GM06990 (cell line): ENCODE measurements around the gene GNB1.
A peak's percentile ranks its signal among the peaks of the same experiment; 100 is the strongest.
"Not testable (repeated sequence)": the region's sequence is repeated elsewhere in the genome, so short reads cannot be mapped to it uniquely, and the experiment has no call there.

Experiments
- DNase-seq: peaks from one replicate; pipeline ENCODE4 v3.0.0-alpha.2; 2011; ENCODE audit not compliant: insufficient read length; ENCODE audit errors: extremely low read depth
- H3K27me3 ChIP-seq: replicated peaks from 2 replicates; pipeline ENCODE4 v1.6.0; 2011; ENCODE audit warnings: low read length; ENCODE audit not compliant: control insufficient read depth, insufficient read depth
- H3K36me3 ChIP-seq: 2 replicates; pipeline ENCODE4 v1.5.1; 2011; ENCODE audit warnings: low read length; ENCODE audit not compliant: control insufficient read depth, insufficient read depth
- H3K4me3 ChIP-seq: replicated peaks from 2 replicates; pipeline ENCODE4 v1.5.1; 2011; ENCODE audit warnings: low read depth, mild to moderate bottlenecking, control low read depth, low read length
- CTCF ChIP-seq: IDR thresholded peaks from 2 replicates; pipeline ENCODE4 v1.5.1; 2011; ENCODE audit warnings: low read length, control low read depth, mild to moderate bottlenecking, inconsistent platforms; ENCODE audit not compliant: insufficient read depth, poor library complexity, severe bottlenecking

The GNB1 gene

DNA sequence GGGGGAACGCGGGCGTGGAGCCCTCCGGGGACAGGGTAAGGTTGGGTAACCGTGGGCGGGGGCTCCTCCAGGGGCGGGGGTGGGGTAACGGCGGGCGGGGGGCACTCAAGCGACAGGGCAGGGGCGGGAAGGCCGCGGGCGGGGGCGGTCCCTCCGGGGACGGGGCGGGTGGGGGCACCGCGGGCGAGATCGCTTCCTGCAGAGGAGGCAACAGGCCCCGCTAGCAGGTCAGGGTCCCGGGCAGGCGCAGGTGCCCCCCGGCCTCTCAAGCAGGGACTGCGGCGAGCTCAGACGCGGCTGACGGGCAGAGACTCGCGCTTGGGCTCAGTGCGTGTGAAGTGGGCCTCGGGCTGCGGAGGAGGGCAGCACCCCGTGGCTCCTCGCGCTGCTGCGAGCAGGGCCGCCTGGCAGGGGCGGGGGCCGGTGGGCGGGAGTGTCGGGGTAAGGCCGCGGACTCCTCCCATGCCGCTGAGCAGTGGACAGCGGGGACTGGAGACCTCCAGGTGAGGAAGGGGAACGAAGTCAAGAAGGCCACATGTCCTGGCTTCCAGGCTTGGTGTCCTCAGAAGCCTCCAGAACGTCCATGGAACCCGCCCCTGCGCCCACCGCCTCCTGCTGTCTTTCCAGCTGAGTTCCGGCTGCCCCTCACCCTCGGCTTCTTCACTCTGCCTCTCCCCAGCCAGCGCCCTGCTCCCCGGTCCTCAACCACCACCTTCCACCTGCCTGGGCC is 627 bp upstream of the GNB1 start:
- no peaks in the 10 kb centered on the region for H3K36me3 ChIP-seq
- no peaks in the 10 kb centered on the region for H3K27me3 ChIP-seq
- no peak for TF ChIP-seq CTCF
- peak; percentile 69 for DNase-seq
- H3K4me3 ChIP-seq = peak overlapping the region; percentile 77

- peak; percentile 71 for DNase-seq
- Histone ChIP-seq H3K36me3 (no peaks in the 10 kb centered on the region; the same call in 1 of the 2 replicates), H3K4me3 (peak overlapping the region; percentile 90), H3K27me3 (no peaks in the 10 kb centered on the region)
- no peak for TF ChIP-seq CTCF
These were observed 911 bp downstream of the GNB1 start for GRCh38 chr1:1889847-1890505.

DNA sequence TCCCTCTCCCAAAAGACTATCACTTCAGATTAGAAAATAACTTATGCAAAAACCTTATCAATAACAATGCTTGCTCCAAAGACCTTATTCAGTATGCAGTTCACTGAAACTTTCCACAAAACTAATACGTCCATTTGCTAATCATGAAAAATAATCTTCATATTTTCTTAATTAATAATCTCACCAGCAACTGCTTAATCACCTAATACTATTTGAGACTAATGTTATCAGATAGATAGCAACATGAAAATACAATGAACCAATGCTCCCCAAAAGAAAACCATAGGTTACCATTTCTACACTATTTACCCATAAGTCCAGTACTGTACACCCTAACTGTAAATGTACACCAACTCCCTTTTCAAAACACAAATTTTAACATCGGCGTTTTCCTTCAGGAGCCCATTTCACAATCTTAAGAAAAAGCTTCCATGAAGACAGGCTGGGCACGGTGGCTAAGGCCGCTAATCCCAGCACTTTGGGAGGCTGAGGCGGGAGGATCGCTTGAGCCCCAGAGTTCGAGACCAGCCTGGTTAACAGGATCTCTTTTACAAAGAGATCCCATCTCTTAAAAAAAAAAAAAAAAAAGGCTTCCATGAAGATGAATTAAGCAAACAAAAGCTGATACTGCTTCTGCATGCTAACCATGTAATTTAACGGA is 1.7 kb downstream of the GNB1 start:
- Histone ChIP-seq H3K36me3 (no peaks in the 10 kb centered on the region; the same call in 1 of the 2 replicates), H3K27me3 (no peaks in the 10 kb centered on the region), H3K4me3 (peak overlapping the region; percentile 90)
- DNase-seq = no peak
- TF ChIP-seq CTCF = no peak

DNA sequence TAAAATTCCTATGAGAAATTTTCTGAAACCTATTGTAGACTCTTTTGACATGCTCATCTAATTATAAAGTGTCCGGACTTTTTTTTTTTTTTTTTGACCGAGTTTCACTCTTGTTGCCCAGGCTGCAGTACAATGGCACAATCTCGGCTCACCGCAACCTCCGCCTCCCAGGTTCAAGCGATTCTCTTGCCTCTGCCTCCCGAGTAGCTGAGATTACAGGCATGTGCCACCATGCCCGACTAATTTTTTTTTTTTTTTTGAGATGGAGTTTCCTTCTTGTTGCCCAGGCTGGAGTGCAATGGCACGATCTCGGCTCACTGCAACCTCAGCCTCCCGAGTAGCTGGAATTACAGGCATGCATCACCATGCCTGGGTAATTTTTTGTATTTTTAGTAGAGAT is 7.0 kb downstream of the GNB1 start:
- H3K27me3 ChIP-seq, H3K4me3 ChIP-seq, H3K36me3 ChIP-seq, DNase-seq: not testable (repeated sequence)

DNA sequence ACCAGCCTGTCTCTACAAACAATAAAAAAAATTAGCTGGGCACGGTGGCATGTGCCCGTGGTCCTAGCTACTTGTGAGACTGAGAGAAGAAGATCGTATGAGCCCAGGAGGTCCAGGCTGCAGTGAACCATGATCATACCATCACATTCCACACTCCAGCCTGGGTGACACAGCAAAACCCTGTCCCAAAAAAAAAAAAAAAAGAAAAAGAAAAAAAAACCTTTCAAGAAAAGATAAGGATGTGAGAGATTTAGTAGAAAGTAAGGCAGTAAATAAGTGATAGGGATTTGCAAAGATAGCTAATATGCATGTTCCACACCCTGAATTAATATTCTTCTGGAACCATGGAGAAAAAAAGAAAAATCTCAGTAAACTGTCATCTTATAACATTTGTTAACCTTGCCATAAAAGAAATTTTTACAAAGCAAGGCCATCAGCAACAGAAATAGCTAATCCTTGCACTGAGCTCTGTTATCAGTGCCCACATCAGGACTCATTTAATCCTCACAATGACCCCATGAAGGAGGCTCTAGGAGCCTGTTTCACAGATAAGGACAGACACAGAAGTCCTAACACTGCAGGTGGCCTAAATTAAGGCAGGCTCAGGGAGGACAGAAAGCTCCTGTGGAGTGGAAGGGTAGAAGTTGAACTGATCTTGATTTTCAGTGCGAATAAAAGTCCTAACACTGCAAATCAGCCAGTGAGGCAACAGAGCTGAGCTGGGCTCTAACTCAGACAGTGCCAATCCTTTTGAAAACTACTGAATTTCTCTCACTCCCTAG is 7.6 kb downstream of the GNB1 start:
- Histone ChIP-seq H3K4me3 (no peak overlapping the region), H3K36me3 (no peaks in the 10 kb centered on the region; the same call in 1 of the 2 replicates), H3K27me3 (no peaks in the 10 kb centered on the region)
- DNase-seq = no peak
- no peak for TF ChIP-seq CTCF

- no peak for TF ChIP-seq CTCF
- no peak overlapping the region for H3K4me3 ChIP-seq
- DNase-seq = no peak
- H3K27me3 ChIP-seq = no peaks in the 10 kb centered on the region
- H3K36me3 ChIP-seq = peaks cover 2% of the 10 kb centered on the region; the same call in 1 of the 2 replicates
These were observed 9.2 kb downstream of the GNB1 start for GRCh38 chr1:1881727-1882126.
